Fibroblast of lung (primary cell): Measurements from ENCODE around the gene GCM1. TPM values are rescaled to one million over a fixed set of nuclear protein-coding genes. Genes with fewer than 3 reads are reported as not detected.

Source experiments
- DNase-seq, 2 donors: peaks; one replicate each; pipeline versions ENCODE4 v3.0.0 to v3.0.0-alpha.2; 2010; ENCODE audit warnings: low read depth in 2 of 2
- H2AFZ ChIP-seq: 2 replicates; pipeline ENCODE4 v1.5.1; 2012; ENCODE audit warnings: low read length, control low read depth, inconsistent platforms
- H3K27ac ChIP-seq: 2 replicates; pipeline ENCODE4 v1.5.1; 2011; ENCODE audit warnings: low read length, control low read depth; ENCODE audit not compliant: insufficient read depth
- H3K27me3 ChIP-seq: 2 replicates; pipeline ENCODE4 v1.5.1; 2011; ENCODE audit warnings: mild to moderate bottlenecking, low read length; ENCODE audit not compliant: control insufficient read depth, insufficient read depth
- H3K36me3 ChIP-seq: 2 replicates; pipeline ENCODE4 v1.5.1; 2011; ENCODE audit warnings: low read length; ENCODE audit not compliant: control insufficient read depth, insufficient read depth
- H3K4me1 ChIP-seq: 2 replicates; pipeline ENCODE4 v1.5.1; 2011; ENCODE audit warnings: low read length; ENCODE audit not compliant: control insufficient read depth, insufficient read depth; ENCODE audit errors: extremely low read depth
- H3K4me2 ChIP-seq: 2 replicates; pipeline ENCODE4 v1.5.1; 2011; ENCODE audit warnings: low read length, control low read depth; ENCODE audit not compliant: insufficient read depth; ENCODE audit errors: extremely low read depth
- H3K4me3 ChIP-seq, 4 experiments: fragments of 200-600 bp in 1 of 4; sonication (generic) in 1 of 4; replicated peaks in 1 of 4; 2 replicates each; pipeline ENCODE4 v1.5.1; 2011 to 2016; ENCODE audit warnings: low read length in 4 of 4, low read depth in 3 of 4, mild to moderate bottlenecking in 3 of 4, control low read depth in 2 of 4, inconsistent platforms in 1 of 4, mixed read lengths in 1 of 4; ENCODE audit not compliant: insufficient read depth in 1 of 4; ENCODE audit errors: control extremely low read depth in 1 of 4
- H3K79me2 ChIP-seq: 2 replicates; pipeline ENCODE4 v1.5.1; 2012; ENCODE audit warnings: mild to moderate bottlenecking, low read length, inconsistent platforms; ENCODE audit not compliant: control insufficient read depth, insufficient read depth
- H3K9ac ChIP-seq: 2 replicates; pipeline ENCODE4 v1.5.1; 2011; ENCODE audit warnings: mild to moderate bottlenecking, low read length, control low read depth; ENCODE audit not compliant: insufficient read depth
- H3K9me3 ChIP-seq: 2 replicates; pipeline ENCODE4 v1.5.1; 2012; ENCODE audit warnings: low read depth, low read length; ENCODE audit not compliant: control insufficient read depth, insufficient read depth
- H4K20me1 ChIP-seq: 2 replicates; pipeline ENCODE4 v1.5.1; 2011; ENCODE audit warnings: low read length; ENCODE audit not compliant: control insufficient read depth, insufficient read depth; ENCODE audit errors: extremely low read depth
- CTCF ChIP-seq, 2 donors: IDR thresholded peaks in 1 of 2; conservative IDR thresholded peaks in 1 of 2; 1 replicate in 1 of 2; 2 replicates in 1 of 2; pipeline ENCODE4 v1.5.1; 2011 to 2012; ENCODE audit warnings: low read length in 2 of 2, control low read depth in 1 of 2, inconsistent platforms in 1 of 2, low read depth in 1 of 2, mild to moderate bottlenecking in 1 of 2
- EZH2 ChIP-seq: IDR thresholded peaks from 2 replicates; pipeline ENCODE4 v1.5.1; 2012; ENCODE audit warnings: low read length, control low read depth, mild to moderate bottlenecking; ENCODE audit errors: missing control alignments
- polyA plus RNA-seq, 2 donors: library from polyadenylated mRNA; depleted of rRNA in 1 of 2; stranded (reverse) in 1 of 2; unstranded in 1 of 2; fragments of >200 nt; gene quantifications; 2 replicates each; pipeline ENCODE4 v1.2.1, GENCODE V29; 2011 to 2012; ENCODE audit warnings: missing spikeins in 1 of 2
- total RNA-seq: library from RNA; depleted of rRNA; stranded (reverse); fragments of >200 nt; gene quantifications from 2 replicates; pipeline ENCODE4 v1.2.1, GENCODE V29; 2014

The GCM1 gene
- total and polyA plus RNA-seq, 2 donors (not counting 1 experiment from before 2014, with no cell fraction given) = not detected

- H3K9ac ChIP-seq = no peak overlapping the region
- H3K4me2 ChIP-seq = no peak overlapping the region
- H3K27ac ChIP-seq = no peak overlapping the region
- H3K9me3 ChIP-seq = no peaks in the 10 kb centered on the region
- no peaks in the 10 kb centered on the region for H4K20me1 ChIP-seq
- no peak overlapping the region for H2AFZ ChIP-seq
- H3K79me2 ChIP-seq = no peaks in the 10 kb centered on the region
- no peaks in the 10 kb centered on the region for H3K27me3 ChIP-seq
- H3K4me1 ChIP-seq = no peaks in the 10 kb centered on the region
- H3K36me3 ChIP-seq = no peaks in the 10 kb centered on the region
- no peak overlapping the region for H3K4me3 ChIP-seq
- peak in 1 of 2 donors; percentile 90 for DNase-seq
- TF ChIP-seq EZH2 = no peak
- no peak for TF ChIP-seq CTCF (conservative IDR thresholded peaks at IDR 0.05 in 1 of 2, IDR thresholded peaks at IDR 0.05 in 1 of 2; ENCODE audit: low read depth in 1 of 2, low read length in 2 of 2)
Measured at GRCh38 chr6:53168516-53169267, 20.1 kb upstream of the GCM1 start.

DNA sequence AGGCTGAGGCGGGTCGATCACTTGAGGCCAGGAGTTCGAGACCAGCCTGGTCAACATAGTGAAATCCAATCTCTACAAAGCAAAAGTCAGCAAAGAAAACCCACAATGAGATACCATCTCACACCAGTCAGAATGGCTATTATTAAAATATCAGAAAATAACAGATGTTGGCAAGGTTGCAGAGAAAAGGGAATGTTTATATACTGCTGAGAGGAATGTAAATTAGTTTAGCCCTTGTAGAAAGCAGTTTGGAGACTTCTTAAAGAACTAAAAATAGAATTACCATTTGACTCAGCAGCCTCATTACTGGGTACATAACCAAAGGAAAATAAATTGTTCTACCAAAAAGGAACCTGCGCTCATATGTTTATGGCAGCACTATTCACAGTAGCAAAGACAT is 16.7 kb upstream of the GCM1 start:
- TF ChIP-seq EZH2 (no peak), CTCF (conservative IDR thresholded peaks at IDR 0.05 in 1 of 2, IDR thresholded peaks at IDR 0.05 in 1 of 2; ENCODE audit: low read depth in 1 of 2, low read length in 2 of 2) (no peak)

GRCh38 chr6:53162606-53163005 is 14.0 kb upstream of the GCM1 start:
- Histone ChIP-seq H3K79me2 (no peaks in the 10 kb centered on the region), H3K36me3 (no peaks in the 10 kb centered on the region), H3K27me3 (no peaks in the 10 kb centered on the region), H3K27ac (no peak overlapping the region), H3K9ac (no peak overlapping the region), H3K4me1 (no peaks in the 10 kb centered on the region), H3K4me3 (no peak overlapping the region), H4K20me1 (no peaks in the 10 kb centered on the region), H3K4me2 (no peak overlapping the region), H2AFZ (no peak overlapping the region), H3K9me3 (no peaks in the 10 kb centered on the region)
- TF ChIP-seq EZH2 (no peak), CTCF (conservative IDR thresholded peaks at IDR 0.05 in 1 of 2, IDR thresholded peaks at IDR 0.05 in 1 of 2; ENCODE audit: low read depth in 1 of 2, low read length in 2 of 2) (no peak)
- no peak for DNase-seq

More for the DNA sequence above, 16.7 kb upstream of the GCM1 start:
- Histone ChIP-seq H3K79me2 (no peaks in the 10 kb centered on the region), H2AFZ (no peak overlapping the region), H3K9me3 (no peaks in the 10 kb centered on the region), H4K20me1 (no peaks in the 10 kb centered on the region), H3K9ac (no peak overlapping the region), H3K27me3 (no peaks in the 10 kb centered on the region), H3K4me2 (no peak overlapping the region), H3K4me1 (no peaks in the 10 kb centered on the region), H3K27ac (no peak overlapping the region), H3K4me3 (no peak overlapping the region), H3K36me3 (no peaks in the 10 kb centered on the region)
- DNase-seq = peak; percentile 46 to 60
